A673 (cell line): ENCODE data around the gene ARFIP1. TPM values are rescaled to one million over a fixed set of nuclear protein-coding genes. Genes with fewer than 3 reads are reported as not detected.

Experiments
- BruUV-seq: library from RNA; stranded (reverse); fragments of 400-500 nt; replicated peaks from 2 replicates; lab custom pipeline; 2021; lab: Mats Ljungman, UMichigan
- CTCF ChIA-PET: fragments of 300-600 bp; sonication (Branson Sonifier 250); formaldehyde crosslinking; loops from one replicate; lab custom pipeline; 2022; ENCODE audit warnings: antibody characterized with exemption; lab: Charles Lee
- POLR2A ChIA-PET: fragments of 300-600 bp; sonication (Branson Sonifier 250); formaldehyde crosslinking; loops from one replicate; lab custom pipeline; 2022; ENCODE audit warnings: antibody characterized with exemption; ENCODE audit not compliant: low non-redundant PET; lab: Charles Lee
- DNase-seq: peaks from one replicate; pipeline ENCODE4 v3.0.0-alpha.2; 2015; ENCODE audit warnings: low spot score
- H3K27ac ChIP-seq: fragments of 200-600 bp; sonication (generic); 2 replicates; pipeline ENCODE4 v1.5.1; 2016; ENCODE audit warnings: mixed run types, low read depth, mild to moderate bottlenecking, mixed read lengths, antibody characterized with exemption, low read length; ENCODE audit not compliant: poor library complexity, severe bottlenecking
- H3K27me3 ChIP-seq: fragments of 200-600 bp; sonication (generic); replicated peaks from 2 replicates; pipeline ENCODE4 v1.6.1; 2017; ENCODE audit warnings: mixed run types, low read depth, mild to moderate bottlenecking, mixed read lengths, antibody characterized with exemption, low read length; ENCODE audit not compliant: insufficient read depth, poor library complexity
- H3K36me3 ChIP-seq: fragments of 200-600 bp; sonication (generic); 2 replicates; pipeline ENCODE4 v1.6.1; 2016; ENCODE audit warnings: mixed run types, mild to moderate bottlenecking, mixed read lengths, antibody characterized with exemption, low read length; ENCODE audit not compliant: insufficient read depth, poor library complexity, severe bottlenecking
- H3K4me1 ChIP-seq: fragments of 200-600 bp; sonication (generic); 2 replicates; pipeline ENCODE4 v1.6.1; 2017; ENCODE audit warnings: mixed run types, mild to moderate bottlenecking, mixed read lengths, antibody characterized with exemption, low read length; ENCODE audit not compliant: insufficient read depth, poor library complexity, severe bottlenecking
- H3K4me3 ChIP-seq: fragments of 200-600 bp; sonication (generic); 2 replicates; pipeline ENCODE4 v1.5.1; 2016; ENCODE audit warnings: low read depth, mixed run types, mild to moderate bottlenecking, mixed read lengths, low read length; ENCODE audit not compliant: poor library complexity, severe bottlenecking
- H3K9me3 ChIP-seq: fragments of 200-600 bp; sonication (generic); 2 replicates; pipeline ENCODE4 v1.6.1; 2016; ENCODE audit warnings: mixed run types, low read depth, mild to moderate bottlenecking, mixed read lengths, antibody characterized with exemption, low read length; ENCODE audit not compliant: poor library complexity, severe bottlenecking
- CTCF ChIP-seq: fragments of 300-800, 200-600 bp; sonication (generic); conservative IDR thresholded peaks from 2 replicates; pipeline ENCODE4 v1.5.1; 2017; ENCODE audit warnings: low read depth, mild to moderate bottlenecking, antibody characterized with exemption, low read length, moderate library complexity, mixed read lengths
- EZH2 ChIP-seq: fragments of 200-600 bp; sonication (generic); IDR thresholded peaks from 2 replicates; pipeline ENCODE4 v1.6.1; 2017; ENCODE audit warnings: borderline replicate concordance, low read depth, mild to moderate bottlenecking, mixed read lengths, antibody characterized with exemption, low read length; ENCODE audit not compliant: poor library complexity, severe bottlenecking
- intact Hi-C: fragments of 100-400 bp; cut with micrococcal nuclease; formaldehyde crosslinking; loops from one replicate; pipeline ENCODE4 v1.10.0; 2022; ENCODE audit not compliant: unreplicated experiment
- total RNA-seq: library from RNA; stranded (reverse); gene quantifications from 2 replicates; pipeline ENCODE4 v1.2.3, GENCODE V29; 2021

ARFIP1 gene
- total RNA-seq, 1 experiment from 2014 or later = 30.4 TPM

GRCh38 chr4:152950402-152951274 lies 170.9 kb downstream of the ARFIP1 start:
- Histone ChIP-seq H3K4me3 (no peak overlapping the region), H3K4me1 (no peaks in the 10 kb centered on the region), H3K27me3 (peaks cover 7% of the 10 kb centered on the region), H3K36me3 (no peaks in the 10 kb centered on the region), H3K9me3 (no peaks in the 10 kb centered on the region), H3K27ac (no peak overlapping the region)
- BruUV-seq = no TSS peak
- no peak for DNase-seq
- ChIA-PET POLR2A (no interaction called here), CTCF (no interaction called here)
- intact Hi-C loops = no loop called here
- TF ChIP-seq CTCF = no peak
- no peak for TF ChIP-seq EZH2

GRCh38 chr4:152951348-152951747 lies 171.6 kb downstream of the ARFIP1 start:
- no peak for DNase-seq
- TF ChIP-seq CTCF (no peak), EZH2 (no peak)
- BruUV-seq = no TSS peak
- ChIA-PET CTCF (no interaction called here), POLR2A (no interaction called here)
- no peaks in the 10 kb centered on the region for H3K9me3 ChIP-seq
- no peak overlapping the region for H3K4me3 ChIP-seq
- no peak overlapping the region for H3K27ac ChIP-seq
- intact Hi-C loops = no loop called here
- H3K36me3 ChIP-seq = no peaks in the 10 kb centered on the region
- H3K27me3 ChIP-seq = peaks cover 7% of the 10 kb centered on the region
- H3K4me1 ChIP-seq = no peaks in the 10 kb centered on the region

- Histone ChIP-seq H3K27me3 (peaks cover 7% of the 10 kb centered on the region), H3K4me3 (no peak overlapping the region), H3K4me1 (no peaks in the 10 kb centered on the region), H3K9me3 (no peaks in the 10 kb centered on the region), H3K36me3 (no peaks in the 10 kb centered on the region), H3K27ac (no peak overlapping the region)
- no peak for DNase-seq
- TF ChIP-seq EZH2 (no peak), CTCF (no peak)
- BruUV-seq = no TSS peak
- ChIA-PET CTCF (no interaction called here), POLR2A (no interaction called here)
- intact Hi-C loops = no loop called here
Observed at GRCh38 chr4:152953514-152953913, 173.8 kb downstream of the ARFIP1 start.
